Activated CD4-positive, alpha-beta T cell treated with anti-CD3 and anti-CD28 coated beads, Interleukin-2, amount 50 U/mL, for 16 hours (primary cell): ENCODE data around the gene WDR7.

ENCODE experiments used
- DNase-seq: peaks from one replicate; pipeline ENCODE4 v3.0.0-alpha.2; 2020

WDR7 gene

GRCh38 chr18:57052759-57053158, 401.6 kb downstream of the WDR7 start:
- DNase-seq = no peak

GRCh38 chr18:57054891-57055290, 403.7 kb downstream of the WDR7 start:
- DNase-seq = no peak

- peak; percentile 45 for DNase-seq
These were observed 406.7 kb downstream of the WDR7 start for GRCh38 chr18:57057890-57058289.

GRCh38 chr18:57058734-57059133, 407.6 kb downstream of the WDR7 start:
- DNase-seq = no peak

GRCh38 chr18:57059366-57059765, 408.2 kb downstream of the WDR7 start:
- no peak for DNase-seq

GRCh38 chr18:57060814-57061213, 409.7 kb downstream of the WDR7 start:
- no peak for DNase-seq

- no peak for DNase-seq
These were observed 411.0 kb downstream of the WDR7 start for GRCh38 chr18:57062178-57062577.

- no peak for DNase-seq
These were observed 411.7 kb downstream of the WDR7 start for GRCh38 chr18:57062844-57063243.

GRCh38 chr18:57063601-57064103, 412.5 kb downstream of the WDR7 start:
- DNase-seq = no peak

GRCh38 chr18:57073501-57074187, 422.5 kb downstream of the WDR7 start:
- DNase-seq = no peak

- no peak for DNase-seq
These were observed 424.7 kb downstream of the WDR7 start for GRCh38 chr18:57075716-57076400.

- no peak for DNase-seq
These were observed 426.0 kb downstream of the WDR7 start for GRCh38 chr18:57077005-57077765.

GRCh38 chr18:57077786-57078552, 426.8 kb downstream of the WDR7 start:
- peak; percentile 25 for DNase-seq

- no peak for DNase-seq
These were observed 427.5 kb downstream of the WDR7 start for GRCh38 chr18:57078614-57079013.

- no peak for DNase-seq
These were observed 429.3 kb downstream of the WDR7 start for GRCh38 chr18:57080479-57080878.

GRCh38 chr18:57081899-57082298, 430.7 kb downstream of the WDR7 start:
- no peak for DNase-seq

- no peak for DNase-seq
These were observed 432.3 kb downstream of the WDR7 start for GRCh38 chr18:57083485-57083884.

GRCh38 chr18:57084331-57085271, 433.4 kb downstream of the WDR7 start:
- DNase-seq = peak; percentile 36

- DNase-seq = no peak
These were observed 434.2 kb downstream of the WDR7 start for GRCh38 chr18:57085371-57085770.

- DNase-seq = no peak
These were observed 435.0 kb downstream of the WDR7 start for GRCh38 chr18:57086163-57086562.
